GM21528 (cell line): Measurements from ENCODE around the gene CCDC88C.
"Not testable (repeated sequence)": the region's sequence is repeated elsewhere in the genome, so short reads cannot be mapped to it uniquely, and the experiment has no call there.

Experiments used
- ATAC-seq: cut with Tn5 transposase; IDR thresholded peaks from one replicate; pipeline ENCODE4 v1.9.1; 2021; ENCODE audit warnings: mild to moderate bottlenecking, moderate library complexity; ENCODE audit not compliant: unreplicated experiment, low FRiP score

Gene CCDC88C

DNA sequence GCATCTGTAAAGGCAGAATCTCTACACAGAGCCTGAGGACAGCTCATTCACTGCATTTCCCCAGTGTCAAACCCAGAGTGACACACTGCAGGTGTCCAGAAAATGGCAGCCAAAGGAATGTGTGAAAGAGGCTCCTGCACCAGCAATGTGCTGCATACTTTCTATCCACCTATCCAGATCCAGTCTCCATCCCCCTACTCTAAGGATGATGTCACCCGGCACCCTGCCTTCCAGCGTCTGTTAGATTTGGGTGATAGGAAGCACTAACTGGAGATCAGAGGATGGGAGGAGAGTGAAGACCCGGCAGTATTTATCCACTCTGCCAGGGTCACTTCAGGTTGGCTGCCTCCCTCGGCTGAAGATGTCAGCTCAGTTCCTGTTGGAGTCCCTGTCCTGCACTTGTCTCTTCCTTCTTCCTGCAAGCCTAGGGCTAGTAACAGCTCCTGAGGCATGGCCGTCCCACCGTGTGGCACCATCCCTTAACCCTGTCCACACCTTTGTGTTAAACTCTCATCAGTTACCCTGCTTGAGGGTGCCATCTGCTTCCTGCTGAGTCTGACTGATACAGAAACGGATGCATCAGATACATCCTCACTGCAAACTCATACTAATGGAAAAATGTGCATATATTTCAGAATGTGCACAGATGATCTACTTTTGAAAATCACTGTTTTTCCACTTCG, 160.2 kb downstream of the CCDC88C start:
- ATAC-seq = no peak

DNA sequence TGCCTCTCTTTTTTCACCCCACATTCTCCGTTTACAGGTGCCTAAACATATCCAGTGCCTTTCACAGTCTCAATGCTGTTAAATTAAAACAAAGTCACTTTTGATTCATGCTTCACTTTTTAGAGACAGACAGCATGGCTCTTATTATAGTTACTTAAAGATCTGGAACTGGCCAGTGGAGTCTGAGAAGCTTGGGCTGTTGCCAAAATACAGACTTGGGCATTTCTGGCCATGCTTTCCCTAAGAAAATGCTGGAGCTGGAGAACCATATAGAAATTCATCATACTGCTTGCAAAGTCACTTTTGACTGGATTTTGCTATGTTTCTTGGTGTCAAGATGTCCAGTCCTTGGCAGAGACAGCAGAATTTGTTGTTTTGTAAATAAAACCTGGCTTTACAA, 161.0 kb downstream of the CCDC88C start:
- no peak for ATAC-seq

DNA sequence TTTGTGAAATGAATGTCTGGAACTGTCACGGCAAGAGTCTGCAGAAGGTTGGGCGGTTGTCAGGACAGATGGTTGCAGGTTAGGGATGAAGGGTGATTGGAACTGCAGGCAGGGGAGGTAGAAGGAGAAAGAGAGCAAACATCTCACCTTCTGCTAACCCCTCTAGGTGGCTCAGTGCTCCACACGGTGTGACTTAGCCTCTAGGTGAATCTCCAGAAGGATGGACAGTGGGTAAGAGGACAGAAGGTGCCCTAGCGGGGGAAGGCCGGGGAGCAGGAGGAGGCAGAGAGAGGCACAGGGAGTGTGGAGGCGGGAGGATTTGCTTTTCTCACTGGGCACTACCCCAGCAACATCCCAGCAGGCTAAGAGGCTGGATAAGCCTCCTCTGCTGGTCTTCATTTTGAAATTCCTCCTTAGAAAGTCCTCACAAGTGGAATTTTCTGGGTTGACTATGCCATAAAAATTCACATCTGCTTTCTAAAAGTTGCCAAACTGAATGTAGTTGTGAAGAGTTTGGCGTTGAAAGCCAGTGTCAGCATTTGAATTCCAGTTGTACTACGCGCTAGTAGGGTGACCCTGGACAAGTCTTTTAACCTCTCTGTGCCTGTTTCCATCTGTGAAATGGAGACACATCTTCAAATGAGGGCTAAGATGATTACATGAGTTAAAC, 162.5 kb downstream of the CCDC88C start:
- no peak for ATAC-seq

DNA sequence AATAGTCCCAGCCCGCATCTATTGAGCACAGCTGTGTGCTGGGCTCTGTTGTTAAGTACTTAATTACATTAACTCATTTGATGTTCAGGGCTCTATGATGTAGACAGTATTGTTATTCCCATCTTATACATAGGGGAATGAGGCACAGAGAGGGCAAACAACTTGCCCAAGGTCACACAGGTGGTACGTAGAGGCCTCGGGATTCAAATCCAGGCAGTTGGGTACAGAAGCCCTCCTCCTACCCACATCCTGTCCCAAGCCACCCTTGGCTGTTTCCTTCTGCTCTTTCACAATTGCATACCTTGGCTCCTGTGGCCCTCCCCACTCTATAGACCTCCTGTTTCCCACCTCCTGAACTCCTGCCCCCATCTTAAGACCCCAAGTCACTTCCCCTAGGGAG, 163.2 kb downstream of the CCDC88C start:
- ATAC-seq = no peak

DNA sequence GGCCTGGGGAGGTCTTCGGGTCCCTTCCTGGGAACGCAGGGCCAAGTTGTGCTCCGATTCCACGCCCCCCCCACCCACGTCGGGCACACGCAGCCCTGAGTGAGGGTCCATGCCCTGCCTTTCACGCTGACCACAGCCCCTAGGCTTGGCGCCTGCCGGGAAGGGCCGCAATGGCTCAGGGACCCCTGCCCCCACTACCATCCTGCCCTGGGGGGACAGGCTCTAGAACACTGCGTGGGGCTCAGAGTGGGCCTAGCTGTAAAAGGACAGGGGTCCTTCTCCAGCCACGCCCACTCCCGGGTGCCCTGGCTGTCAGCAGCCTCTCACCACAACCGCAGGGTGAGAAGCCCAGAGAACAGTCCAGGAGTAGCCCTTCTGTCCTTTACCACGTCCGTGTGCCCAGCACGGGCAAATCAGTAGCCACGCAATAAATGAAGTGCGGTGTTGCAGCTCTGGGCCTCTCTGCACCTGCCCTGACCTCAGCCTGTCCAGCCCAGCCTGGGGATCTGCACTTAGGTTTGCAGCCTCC, 163.8 kb downstream of the CCDC88C start:
- ATAC-seq = no peak

DNA sequence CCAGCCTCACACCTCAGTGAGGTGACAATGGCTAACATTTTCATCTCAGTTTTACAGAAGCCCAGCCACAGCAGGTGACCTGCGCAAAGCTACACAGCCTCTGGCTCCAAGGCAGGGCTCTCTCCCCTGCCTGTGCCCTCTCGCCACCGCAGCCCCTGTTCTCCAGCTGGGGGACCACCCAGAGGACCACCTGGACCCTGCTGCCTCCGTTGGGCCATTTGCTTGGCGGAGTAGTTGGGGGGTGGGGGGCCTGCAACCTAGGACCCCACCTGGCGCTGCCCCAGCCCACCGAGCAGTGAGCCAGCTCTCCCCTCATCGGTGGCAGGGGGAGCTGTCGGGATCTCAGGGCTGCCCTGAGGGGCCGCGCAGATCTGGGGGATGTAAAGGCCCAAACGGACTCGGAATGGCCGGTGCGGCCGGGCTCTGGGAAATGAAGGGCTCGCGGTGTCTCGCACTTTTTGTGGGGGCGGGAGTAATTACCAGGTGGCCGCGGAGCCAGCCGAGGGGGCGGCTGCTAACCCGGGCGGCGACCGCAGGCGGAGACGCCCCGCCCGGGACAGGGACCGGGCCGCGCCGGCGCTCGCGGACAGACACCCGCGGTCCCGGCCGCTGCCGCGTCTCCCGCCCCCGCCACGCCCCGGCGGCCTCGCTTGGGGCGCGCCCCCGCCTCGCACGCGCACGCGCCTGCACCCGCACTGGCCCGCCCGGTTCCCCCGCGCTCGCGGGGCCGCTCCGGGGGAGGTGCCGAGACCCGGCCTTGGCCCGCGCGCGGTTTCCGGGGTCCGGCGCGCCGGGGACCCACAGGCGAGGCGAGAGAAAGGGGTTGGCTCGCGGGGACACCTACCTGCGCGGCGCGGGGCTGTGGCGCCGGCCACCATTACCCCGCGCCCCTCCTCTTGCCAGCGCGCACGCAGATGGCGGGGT, 164.5 kb downstream of the CCDC88C start:
- ATAC-seq = no peak

DNA sequence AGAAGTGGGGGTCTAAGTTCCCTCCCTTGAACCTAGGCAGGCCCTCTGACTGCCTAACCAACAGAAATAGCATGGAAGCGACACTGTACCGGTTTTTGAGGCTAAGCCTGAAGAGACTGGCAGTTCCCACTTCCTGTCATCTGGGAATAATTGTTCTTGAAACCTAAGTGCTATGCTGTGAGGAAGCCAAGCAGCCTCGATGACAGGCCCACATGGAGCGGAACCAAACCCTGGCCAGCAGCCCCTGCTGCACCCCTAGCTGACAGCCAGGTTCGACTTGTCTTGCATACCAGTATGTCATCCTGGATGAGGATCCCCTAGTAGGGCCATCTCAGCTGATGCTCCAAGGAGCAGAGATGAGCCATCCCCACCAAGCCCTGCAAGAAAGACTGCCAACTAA, 166.7 kb downstream of the CCDC88C start:
- ATAC-seq = no peak

DNA sequence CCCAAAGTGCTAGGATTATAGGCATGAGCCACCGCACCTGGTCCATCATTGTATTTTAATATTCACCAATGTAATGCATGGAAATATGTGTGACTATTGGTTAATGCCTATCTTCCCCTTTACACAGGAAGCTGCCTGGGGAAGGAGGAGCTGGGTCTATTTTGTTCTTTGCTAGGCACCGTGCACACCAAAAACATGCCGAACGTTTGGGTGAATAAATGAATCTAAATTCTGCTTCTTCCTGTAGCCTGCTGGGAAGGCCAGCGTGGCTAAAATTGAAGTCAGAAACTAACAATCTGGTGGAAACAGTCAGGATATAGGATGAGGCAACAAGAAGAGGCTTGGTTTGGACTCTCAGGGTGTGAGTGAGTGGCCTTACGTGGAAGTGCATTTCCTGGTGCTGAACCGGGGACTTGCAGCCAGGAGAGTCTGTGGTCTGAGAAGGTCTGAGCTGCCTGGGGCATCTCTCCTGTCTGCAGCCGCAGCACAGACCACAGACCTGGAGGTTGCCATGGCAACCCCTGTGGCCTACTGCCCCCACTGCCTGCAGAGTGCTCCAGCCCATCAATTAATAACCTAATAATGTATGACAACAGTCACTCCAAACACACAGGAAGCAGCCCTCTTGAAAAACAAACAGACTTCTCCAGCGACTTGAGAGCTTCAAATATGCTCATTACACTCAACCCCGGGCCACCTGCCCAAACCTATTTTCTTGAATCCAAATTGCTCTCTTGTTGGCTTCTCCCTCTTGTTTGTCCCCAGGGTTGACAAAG, 167.6 kb downstream of the CCDC88C start:
- peak; percentile 81 for ATAC-seq

DNA sequence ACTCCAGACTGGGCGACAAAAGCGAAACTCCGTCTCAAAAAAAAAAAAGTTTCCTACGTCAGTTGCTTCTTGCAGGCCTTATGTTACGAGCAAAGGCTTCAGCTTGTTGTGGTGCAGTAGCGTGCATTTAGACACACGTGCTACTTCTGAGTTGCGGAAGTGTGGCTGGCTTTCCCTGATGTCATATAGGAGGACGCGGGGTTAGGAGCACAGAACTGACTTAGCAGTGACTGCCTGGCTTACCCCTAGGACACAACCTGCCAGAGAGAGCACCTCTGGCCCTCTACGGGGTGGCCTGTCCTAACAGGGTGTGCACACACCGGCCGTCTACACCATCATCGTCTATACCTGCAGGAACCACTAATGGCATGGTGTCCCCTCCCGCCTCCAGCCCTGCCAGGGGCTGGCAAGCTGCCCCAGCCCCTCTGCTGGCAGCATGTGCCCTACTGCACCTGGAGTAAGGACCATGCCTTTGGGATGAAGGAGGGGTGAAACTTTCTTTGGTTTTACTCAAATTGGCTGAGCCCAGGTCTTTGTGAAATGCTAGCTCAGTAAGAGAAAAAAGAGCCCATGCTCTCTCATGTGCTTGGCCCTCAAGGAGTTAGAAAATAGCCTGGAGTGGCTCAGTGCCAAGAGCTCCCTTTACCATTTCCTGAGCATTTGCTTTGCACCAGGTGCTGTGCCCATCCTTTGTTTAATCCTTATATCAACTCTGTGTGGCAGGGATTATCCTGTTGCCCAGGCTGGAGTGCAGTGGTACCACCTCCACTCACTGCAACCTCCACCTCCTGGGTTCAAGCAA, 171.4 kb downstream of the CCDC88C start:
- no peak for ATAC-seq

DNA sequence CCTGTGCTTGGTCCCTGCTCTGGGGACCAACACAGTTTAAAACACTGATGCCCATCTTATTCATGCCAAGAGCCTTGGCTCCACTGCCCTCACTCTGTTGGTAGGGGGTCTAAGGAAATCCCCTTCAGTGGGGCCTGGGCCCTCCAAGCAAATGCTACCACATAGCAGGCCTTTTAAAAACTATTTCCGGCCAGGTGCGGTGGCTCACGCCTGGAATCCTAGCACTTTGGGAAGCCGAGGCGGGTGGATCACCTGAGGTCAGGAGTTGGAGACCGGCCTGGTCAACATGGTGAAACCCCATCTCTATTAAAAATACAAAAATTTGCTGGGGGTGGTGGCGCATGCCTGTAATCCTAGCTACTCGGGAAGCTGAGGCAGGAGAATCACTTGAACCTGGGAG, 172.0 kb downstream of the CCDC88C start:
- ATAC-seq = not testable (repeated sequence)

DNA sequence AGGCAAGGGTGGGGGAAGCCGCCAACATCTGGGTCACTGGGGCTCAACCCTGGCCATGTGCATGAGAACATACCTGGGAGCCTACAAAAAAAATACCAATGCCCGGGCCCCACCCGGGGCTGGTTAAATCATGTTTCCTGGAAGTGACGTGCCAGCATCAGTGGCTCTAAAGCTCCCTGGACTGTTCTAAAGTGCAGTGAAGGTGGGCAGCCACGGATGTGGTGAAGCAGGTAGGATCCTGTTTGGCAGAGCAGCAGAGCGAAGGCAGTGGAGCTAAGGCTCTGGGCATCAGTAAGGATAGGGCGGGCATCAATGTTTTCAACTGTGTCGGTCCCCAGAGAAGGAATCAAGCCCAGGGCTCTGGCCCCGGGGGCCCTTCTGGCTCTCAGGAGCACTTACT, 172.6 kb downstream of the CCDC88C start:
- no peak for ATAC-seq

DNA sequence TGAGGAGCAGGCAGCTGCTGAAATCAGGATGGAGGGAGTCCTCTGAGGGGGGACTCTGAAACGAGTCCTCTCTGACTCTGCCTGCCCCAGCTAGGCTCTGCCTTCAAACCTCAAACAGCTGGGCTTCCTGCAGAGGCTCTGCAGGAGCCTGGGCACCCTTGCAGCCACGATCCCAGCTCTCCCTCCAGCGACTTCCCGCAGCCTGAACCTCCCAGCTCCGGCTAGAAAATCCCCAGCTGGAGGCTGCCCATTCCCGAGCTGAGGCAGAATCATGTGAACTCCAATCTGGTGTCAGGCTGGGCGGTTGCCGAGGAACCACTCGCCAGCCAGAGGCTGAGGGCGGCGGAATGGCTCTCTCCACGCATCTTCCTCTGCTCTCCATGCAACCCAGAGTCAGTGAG, 173.1 kb downstream of the CCDC88C start, which contains the start of gene GPR68:
GPR68 (minus strand) TSS at position 204 of the 401 bp plus-strand sequence. CDS start 9,654 bp downstream, outside the sequence.
- no peak for ATAC-seq

DNA sequence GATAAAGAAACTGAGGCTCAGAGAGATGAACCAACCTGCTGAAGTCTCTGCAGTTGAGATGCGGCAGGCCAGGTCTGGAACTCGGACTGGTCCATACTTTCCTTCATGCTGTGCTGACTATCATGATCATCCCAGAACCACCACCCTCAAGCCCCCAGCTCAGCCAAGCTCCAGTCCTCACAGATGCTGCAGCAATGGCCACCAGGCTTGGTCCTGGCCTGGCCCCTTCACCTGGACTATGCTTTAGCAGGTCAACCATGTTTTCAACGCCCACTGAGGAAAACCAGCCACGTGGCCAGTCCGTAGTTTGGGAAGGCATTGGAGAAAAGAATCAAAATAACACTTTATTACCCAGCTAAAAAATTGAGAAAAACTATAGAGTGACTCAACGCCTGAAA, 174.5 kb downstream of the CCDC88C start:
- peak; percentile 6 for ATAC-seq

DNA sequence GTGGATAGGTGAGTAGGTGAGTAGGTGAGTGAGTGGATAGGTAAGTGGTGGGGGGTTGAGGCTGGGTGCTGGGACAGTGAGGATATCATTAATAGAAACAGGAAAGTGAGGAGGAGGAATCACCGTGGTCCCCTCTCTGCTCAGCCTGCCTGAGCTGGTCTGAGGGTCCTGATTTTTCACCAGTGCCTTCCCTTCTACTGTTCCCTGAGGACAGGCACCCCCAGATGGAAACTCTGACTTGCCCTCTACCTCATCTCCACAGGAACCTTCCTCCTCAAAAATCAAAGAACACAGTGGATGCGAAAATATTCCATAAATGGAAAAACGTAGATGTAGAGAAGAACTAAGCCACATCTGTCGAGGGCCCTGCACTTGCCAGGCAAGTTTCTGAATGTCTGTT, 175.0 kb downstream of the CCDC88C start:
- ATAC-seq = no peak

DNA sequence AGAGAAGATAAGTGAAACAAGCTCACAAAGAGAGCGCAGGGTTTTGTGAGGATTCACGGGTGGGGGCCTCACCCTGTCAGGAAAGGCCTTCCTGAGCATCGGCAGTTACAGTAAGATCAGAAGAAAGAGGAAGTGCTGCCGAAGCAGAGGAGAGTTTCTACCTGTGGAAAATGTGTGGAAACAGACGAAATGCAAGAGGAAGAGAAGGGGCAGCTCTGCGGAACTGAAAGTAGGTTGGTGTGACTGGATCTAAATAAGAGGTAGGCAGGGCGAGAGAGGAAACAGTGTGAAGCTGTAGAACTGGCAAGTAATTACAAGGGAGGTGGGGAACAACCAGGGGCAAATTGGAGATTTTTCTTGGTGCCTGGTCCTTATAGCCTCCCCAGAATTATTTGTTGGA, 175.8 kb downstream of the CCDC88C start:
- ATAC-seq = peak; percentile 63

DNA sequence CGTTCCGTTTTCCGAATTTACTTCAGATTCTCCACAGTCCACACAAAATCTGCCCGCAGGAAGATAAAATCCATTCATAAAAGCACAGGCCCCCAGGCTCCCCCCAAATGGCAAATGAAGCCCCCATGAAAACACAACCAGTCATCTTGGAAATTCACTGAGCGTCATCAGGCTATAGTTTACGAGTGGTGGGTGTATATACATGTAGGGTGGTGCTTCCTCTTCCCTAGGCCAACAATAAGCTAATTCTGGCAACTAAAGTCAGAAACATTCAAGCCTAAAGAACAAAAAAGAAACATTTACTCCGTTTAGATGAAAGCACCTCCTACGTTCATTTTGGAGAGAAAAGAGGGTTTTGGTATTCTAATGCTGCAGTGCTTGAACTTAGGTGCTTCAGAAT, 179.0 kb downstream of the CCDC88C start:
- no peak for ATAC-seq

DNA sequence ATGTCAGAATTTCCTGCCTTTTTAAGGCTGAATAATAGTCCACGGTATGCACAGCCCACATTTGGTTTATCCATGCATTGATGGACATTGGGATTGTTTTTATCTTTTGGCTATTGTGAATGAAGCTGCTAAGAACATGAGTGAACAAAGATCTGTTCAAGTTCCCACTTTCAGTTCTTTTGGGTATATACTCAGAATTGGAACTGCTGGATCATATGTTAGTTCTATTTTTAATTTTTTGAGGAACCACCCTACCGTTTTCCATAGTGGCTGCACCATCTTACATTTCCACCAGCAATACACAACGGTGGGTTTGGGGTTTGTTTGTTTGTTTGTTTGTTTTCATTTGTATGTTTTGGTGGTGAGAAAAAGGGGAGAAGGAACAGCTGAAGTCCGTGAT, 179.5 kb downstream of the CCDC88C start:
- ATAC-seq = no peak

DNA sequence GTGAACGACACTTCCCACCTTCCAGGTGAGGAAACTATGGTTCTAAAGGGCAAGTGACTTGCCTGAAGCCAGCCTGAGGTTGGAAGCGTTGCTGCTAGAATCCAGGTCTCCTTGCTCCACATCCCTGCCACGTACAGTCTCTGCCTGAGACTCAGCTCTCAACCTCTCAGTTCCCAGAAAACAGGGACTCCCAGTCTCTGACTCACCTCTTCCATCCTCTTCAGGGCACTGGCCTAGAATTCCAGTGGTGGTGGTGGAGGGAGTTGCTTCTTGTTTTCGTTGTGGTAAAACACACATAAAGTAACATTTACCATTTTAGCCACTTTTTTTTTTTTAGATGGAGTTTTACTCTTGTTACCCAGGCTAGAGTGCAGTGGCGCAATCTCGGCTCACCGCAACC, 180.4 kb downstream of the CCDC88C start:
- ATAC-seq = no peak

DNA sequence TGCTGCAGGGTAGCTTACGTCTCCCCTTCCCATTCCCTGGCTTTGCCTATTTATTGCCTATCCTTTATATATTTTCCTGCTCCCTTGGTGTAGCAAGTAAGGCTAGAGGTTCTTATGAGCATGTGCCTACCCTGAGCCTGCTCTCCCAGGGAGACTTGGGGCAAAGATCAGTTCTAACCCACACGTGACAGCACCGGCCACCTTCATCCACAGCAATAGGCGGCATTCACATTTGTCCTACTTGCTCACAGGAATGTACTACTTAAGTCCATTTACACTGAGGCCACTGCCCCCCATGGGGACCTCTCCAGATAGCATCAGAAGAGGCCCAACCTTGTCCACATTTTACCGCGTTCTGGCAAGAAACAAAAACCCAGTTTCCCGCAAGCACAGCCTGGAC, 181.8 kb downstream of the CCDC88C start:
- ATAC-seq = no peak

DNA sequence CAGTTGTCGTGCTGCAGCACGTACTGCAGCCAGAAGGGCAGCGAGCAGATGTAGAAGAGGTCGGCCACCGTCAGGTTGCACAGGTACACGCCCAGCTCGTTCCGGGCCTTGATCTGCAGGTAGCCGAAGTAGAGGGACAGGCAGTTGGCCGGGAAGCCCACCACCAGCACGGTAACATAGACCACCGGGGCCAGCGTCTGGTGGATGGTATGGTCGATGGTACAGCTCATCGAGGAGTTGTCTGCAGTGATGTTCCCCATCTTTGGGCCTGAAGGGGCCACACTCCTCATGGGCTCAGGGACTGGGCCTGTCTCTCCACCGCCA, 182.9 kb downstream of the CCDC88C start:
- no peak for ATAC-seq
